Uterus (tissue), 4 donors: ENCODE data around the gene GPR42. TPM values are rescaled to one million over a fixed set of nuclear protein-coding genes. Genes with fewer than 3 reads are reported as not detected.

Experiments used
- DNase-seq, 2 donors: peaks; one replicate each; pipeline ENCODE4 v3.0.0-alpha.2; 2019 to 2020
- H3K27ac ChIP-seq, 2 donors: fragments of 200-600 bp; sonication (generic); 1 replicate in 1 of 2; 2 replicates in 1 of 2; pipeline ENCODE4 v1.5.1; 2016 to 2018
- H3K27me3 ChIP-seq, 2 donors: fragments of 200-600 bp; sonication (generic); one replicate each; pipeline ENCODE4 v1.5.1; 2018 to 2019; ENCODE audit warnings: control low read depth in 1 of 2
- H3K36me3 ChIP-seq, 2 donors: fragments of 200-600 bp; sonication (generic); one replicate each; pipeline ENCODE4 v1.5.1; 2019; ENCODE audit warnings: control low read depth in 1 of 2
- H3K4me1 ChIP-seq, 2 donors: fragments of 200-600 bp; sonication (generic); one replicate each; pipeline ENCODE4 v1.5.1; 2018 to 2019; ENCODE audit warnings: control low read depth in 1 of 2
- H3K4me3 ChIP-seq, 2 donors: fragments of 200-600 bp; sonication (generic); 1 replicate in 1 of 2; 2 replicates in 1 of 2; pipeline ENCODE4 v1.5.1; 2018 to 2019; ENCODE audit warnings: mild to moderate bottlenecking in 1 of 2
- H3K9me3 ChIP-seq, 2 donors: fragments of 200-600 bp; sonication (generic); one replicate each; pipeline ENCODE4 v1.5.1; 2019; ENCODE audit warnings: control low read depth in 1 of 2
- POLR2A ChIP-seq, 2 donors: fragments of 450-650 bp; IDR thresholded peaks; one replicate each; pipeline ENCODE4 v1.6.1; 2016; ENCODE audit warnings: antibody characterized with exemption in 2 of 2, mild to moderate bottlenecking in 1 of 2, moderate library complexity in 1 of 2
- intact Hi-C: fragments of 100-400 bp; cut with DNase I; formaldehyde crosslinking; loops from one replicate; pipeline ENCODE4 v1.15.1; 2023; ENCODE audit warnings: low total_unique reads
- total RNA-seq, 4 donors: library from RNA; depleted of rRNA in 3 of 4; stranded (reverse); fragments of >200 nt in 3 of 4; gene quantifications; one replicate each; pipeline versions ENCODE4 v1.1.0 to v1.2.4, GENCODE V29; 2014 to 2023
- TF ChIP-seq, protein P1 (sequence below), 4 experiments: fragments of 200-600 bp in 2 of 4; fragments of 450-650 bp in 2 of 4; sonication (generic) in 2 of 4; IDR thresholded peaks; one replicate each; pipeline ENCODE4 v1.5.1; 2016 to 2019; ENCODE audit warnings: antibody characterized with exemption in 4 of 4, mild to moderate bottlenecking in 2 of 4, moderate library complexity in 1 of 4
- donor health status: DM: yes; HTN: yes; CAD: no.

Gene GPR42
- total RNA-seq, 4 donors from 2014 or later, result not detected

GRCh38 chr19:35403116-35403760, 32.4 kb downstream of the GPR42 start:
- H3K4me3 ChIP-seq, result no peak overlapping the region
- no peaks in the 10 kb centered on the region for H3K36me3 ChIP-seq
- no peaks in the 10 kb centered on the region for H3K4me1 ChIP-seq
- H3K27me3 ChIP-seq, result no peaks in the 10 kb centered on the region
- no peak for TF ChIP-seq POLR2A (IDR thresholded peaks at IDR 0.05)
- TF ChIP-seq, protein P1, sequence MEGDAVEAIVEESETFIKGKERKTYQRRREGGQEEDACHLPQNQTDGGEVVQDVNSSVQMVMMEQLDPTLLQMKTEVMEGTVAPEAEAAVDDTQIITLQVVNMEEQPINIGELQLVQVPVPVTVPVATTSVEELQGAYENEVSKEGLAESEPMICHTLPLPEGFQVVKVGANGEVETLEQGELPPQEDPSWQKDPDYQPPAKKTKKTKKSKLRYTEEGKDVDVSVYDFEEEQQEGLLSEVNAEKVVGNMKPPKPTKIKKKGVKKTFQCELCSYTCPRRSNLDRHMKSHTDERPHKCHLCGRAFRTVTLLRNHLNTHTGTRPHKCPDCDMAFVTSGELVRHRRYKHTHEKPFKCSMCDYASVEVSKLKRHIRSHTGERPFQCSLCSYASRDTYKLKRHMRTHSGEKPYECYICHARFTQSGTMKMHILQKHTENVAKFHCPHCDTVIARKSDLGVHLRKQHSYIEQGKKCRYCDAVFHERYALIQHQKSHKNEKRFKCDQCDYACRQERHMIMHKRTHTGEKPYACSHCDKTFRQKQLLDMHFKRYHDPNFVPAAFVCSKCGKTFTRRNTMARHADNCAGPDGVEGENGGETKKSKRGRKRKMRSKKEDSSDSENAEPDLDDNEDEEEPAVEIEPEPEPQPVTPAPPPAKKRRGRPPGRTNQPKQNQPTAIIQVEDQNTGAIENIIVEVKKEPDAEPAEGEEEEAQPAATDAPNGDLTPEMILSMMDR (IDR thresholded peaks at IDR 0.05), result no peak
- intact Hi-C loops, result no loop called here
- no peak overlapping the region for H3K27ac ChIP-seq
- no peak for DNase-seq
- H3K9me3 ChIP-seq, result no peaks in the 10 kb centered on the region

- Histone ChIP-seq H3K4me1 (no peaks in the 10 kb centered on the region), H3K36me3 (no peaks in the 10 kb centered on the region), H3K27ac (no peak overlapping the region), H3K27me3 (no peaks in the 10 kb centered on the region), H3K4me3 (no peak overlapping the region), H3K9me3 (no peaks in the 10 kb centered on the region)
- TF ChIP-seq POLR2A (IDR thresholded peaks at IDR 0.05), result no peak
- TF ChIP-seq, protein P1 (IDR thresholded peaks at IDR 0.05), result no peak
- no peak for DNase-seq
- intact Hi-C loops, result no loop called here
Observed at GRCh38 chr19:35404879-35405622, 34.2 kb downstream of the GPR42 start.

DNA sequence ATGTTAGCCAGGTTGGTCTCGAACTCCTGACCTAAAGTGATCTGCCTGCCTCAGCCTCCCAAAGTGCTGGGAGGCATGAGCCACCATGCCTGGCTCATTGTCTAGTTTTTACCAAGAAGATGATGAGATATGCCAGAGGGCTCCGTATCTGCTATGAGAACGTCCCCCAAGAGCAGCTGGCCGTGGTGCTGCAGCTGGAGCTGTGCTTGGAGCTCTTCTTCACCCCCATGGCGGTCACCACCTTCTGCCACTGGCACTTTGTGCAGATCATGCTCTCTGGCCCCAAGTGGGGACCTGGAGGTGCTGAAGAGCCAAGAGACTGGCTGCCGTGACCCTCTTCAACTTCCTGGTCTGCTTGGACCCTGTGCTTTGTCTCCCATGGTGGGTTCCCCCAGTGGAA, 36.8 kb downstream of the GPR42 start:
- Histone ChIP-seq H3K27ac (no peak overlapping the region), H3K9me3 (no peaks in the 10 kb centered on the region), H3K36me3 (no peaks in the 10 kb centered on the region), H3K4me1 (no peaks in the 10 kb centered on the region), H3K4me3 (no peak overlapping the region), H3K27me3 (no peaks in the 10 kb centered on the region)
- TF ChIP-seq, protein P1 (IDR thresholded peaks at IDR 0.05), result no peak
- TF ChIP-seq POLR2A (IDR thresholded peaks at IDR 0.05), result no peak
- intact Hi-C loops, result no loop called here
- DNase-seq, result no peak

- H3K4me3 ChIP-seq, result no peak overlapping the region
Observed at GRCh38 chr19:35408284-35409171, 37.7 kb downstream of the GPR42 start.

More at GRCh38 chr19:35408284-35409171, 37.7 kb downstream of the GPR42 start:
- no peaks in the 10 kb centered on the region for H3K27me3 ChIP-seq
- H3K4me1 ChIP-seq, result no peaks in the 10 kb centered on the region
- H3K9me3 ChIP-seq, result no peaks in the 10 kb centered on the region
- TF ChIP-seq, protein P1 (IDR thresholded peaks at IDR 0.05), result no peak
- TF ChIP-seq POLR2A (IDR thresholded peaks at IDR 0.05), result no peak
- DNase-seq, result no peak
- no peak overlapping the region for H3K27ac ChIP-seq
- no peaks in the 10 kb centered on the region for H3K36me3 ChIP-seq
- intact Hi-C loops, result no loop called here
